ENCODE data around the gene CHMP6.

- TF ChIP-seq CTCF (conservative IDR thresholded peaks at IDR 0.05) (no peak), ZFX (IDR thresholded peaks at IDR 0.05) (no peak)
Observed at GRCh38 chr17:80997424-80998117, 5.9 kb downstream of the CHMP6 start.
